Measurements from ENCODE around the gene GZMA. TPM values are rescaled to one million over a fixed set of nuclear protein-coding genes. Genes with fewer than 3 reads are reported as not detected.

The GZMA gene
- total RNA-seq, 1 experiment from 2014 or later, result not detected

DNA sequence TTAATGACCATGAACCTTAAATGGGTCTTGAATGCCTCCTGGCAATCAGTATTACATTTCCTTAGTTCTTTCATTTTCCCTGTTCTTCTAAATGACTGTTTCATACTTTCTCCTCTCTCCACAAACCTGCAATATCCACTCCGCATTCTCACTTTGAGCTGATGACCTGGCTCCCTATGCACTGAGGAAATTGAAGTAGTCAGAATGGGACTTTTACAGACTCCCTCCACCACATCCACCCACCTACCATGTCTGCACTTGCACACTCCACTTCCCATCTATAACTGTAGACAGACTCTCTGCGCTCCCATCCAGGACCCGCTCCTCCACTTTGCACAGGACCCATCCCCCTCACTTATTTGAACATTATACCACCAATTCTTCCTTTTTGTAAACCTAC is 36.2 kb upstream of the GZMA start:
- H2BK12ac ChIP-seq (ENCODE audit: insufficient read length, low read depth, low read length), result no peak overlapping the region
- no peak overlapping the region for H2BK5ac ChIP-seq (ENCODE audit: insufficient read length, low read length)
- WGBS (ENCODE audit: extremely low coverage, insufficient read length, low lambda C conversion rate), result no CpG with 5 or more reads among the region's 3 CpGs

More for the DNA sequence above, 36.2 kb upstream of the GZMA start:
- H3K27ac Mint-ChIP-seq, result no peak overlapping the region
- no peak overlapping the region for H3K4me3 Mint-ChIP-seq
- Histone ChIP-seq H2BK20ac (ENCODE audit: low read depth, low read length, poor library complexity, severe bottlenecking) (no peak overlapping the region), H2BK15ac (ENCODE audit: low read depth, low read length) (no peak overlapping the region), H3K27ac (ENCODE audit: insufficient read length, low read depth, low read length) (no peak overlapping the region), H3K27me3 (ENCODE audit: insufficient read depth, low read length) (no peaks in the 10 kb centered on the region), H3K23ac (ENCODE audit: insufficient read length, low read depth, low read length) (no peak overlapping the region), H2AK5ac (ENCODE audit: insufficient read length, low read length) (no peak overlapping the region), H4K8ac (replicated peaks; ENCODE audit: insufficient read length, low read depth, low read length) (no peak overlapping the region), H4K5ac (ENCODE audit: insufficient read length, low read depth, low read length) (no peak overlapping the region), H4K20me1 (ENCODE audit: control insufficient read depth, insufficient read depth, insufficient read length) (no peaks in the 10 kb centered on the region), H3K14ac (ENCODE audit: insufficient read depth, low read length) (no peak overlapping the region), H3K23me2 (ENCODE audit: insufficient read length, low read depth, low read length, poor library complexity, severe bottlenecking) (no peaks in the 10 kb centered on the region), H3K79me2 (ENCODE audit: insufficient read depth, low read length) (no peaks in the 10 kb centered on the region), H3K56ac (ENCODE audit: insufficient read length, low read depth, low read length) (no peak overlapping the region), H3K4me1 (ENCODE audit: insufficient read depth, low read length) (no peaks in the 10 kb centered on the region), H2AFZ (ENCODE audit: low read length) (no peak overlapping the region), H3K4ac (ENCODE audit: low read depth, low read length) (no peak overlapping the region), H3K79me1 (ENCODE audit: insufficient read depth, low read depth, low read length, poor library complexity, severe bottlenecking) (no peaks in the 10 kb centered on the region), H3K18ac (ENCODE audit: insufficient read length, low read depth, low read length) (no peak overlapping the region), H2BK120ac (ENCODE audit: low read depth, low read length, poor library complexity, severe bottlenecking) (no peak overlapping the region), H4K91ac (ENCODE audit: insufficient read length, low read depth, low read length) (no peak overlapping the region), H3K9me3 (ENCODE audit: control insufficient read depth, low read depth, low read length) (no peaks in the 10 kb centered on the region), H3K4me2 (ENCODE audit: insufficient read depth, insufficient read length, low read length) (no peak overlapping the region), H3T11ph (ENCODE audit: low read length) (no peak overlapping the region), H3K9ac (ENCODE audit: extremely low read depth, insufficient read length, low read length) (no peak overlapping the region)
- H3K36me3 Mint-ChIP-seq (ENCODE audit: insufficient read depth in 1 of 3, low read depth in 3 of 3), result peaks cover 0 to 6% (median 5%) of the 10 kb centered on the region in 3 experiments; a peak in 3 of 7 replicates
- peaks cover 0 to 11% of the 10 kb centered on the region in 2 experiments; a peak in 4 of 5 replicates for H3K9me3 Mint-ChIP-seq
- peaks cover 0 to 2% of the 10 kb centered on the region in 2 experiments; a peak in 3 of 4 replicates for H3K4me1 Mint-ChIP-seq
- no peak for DNase-seq
- TF ChIP-seq, protein P1, sequence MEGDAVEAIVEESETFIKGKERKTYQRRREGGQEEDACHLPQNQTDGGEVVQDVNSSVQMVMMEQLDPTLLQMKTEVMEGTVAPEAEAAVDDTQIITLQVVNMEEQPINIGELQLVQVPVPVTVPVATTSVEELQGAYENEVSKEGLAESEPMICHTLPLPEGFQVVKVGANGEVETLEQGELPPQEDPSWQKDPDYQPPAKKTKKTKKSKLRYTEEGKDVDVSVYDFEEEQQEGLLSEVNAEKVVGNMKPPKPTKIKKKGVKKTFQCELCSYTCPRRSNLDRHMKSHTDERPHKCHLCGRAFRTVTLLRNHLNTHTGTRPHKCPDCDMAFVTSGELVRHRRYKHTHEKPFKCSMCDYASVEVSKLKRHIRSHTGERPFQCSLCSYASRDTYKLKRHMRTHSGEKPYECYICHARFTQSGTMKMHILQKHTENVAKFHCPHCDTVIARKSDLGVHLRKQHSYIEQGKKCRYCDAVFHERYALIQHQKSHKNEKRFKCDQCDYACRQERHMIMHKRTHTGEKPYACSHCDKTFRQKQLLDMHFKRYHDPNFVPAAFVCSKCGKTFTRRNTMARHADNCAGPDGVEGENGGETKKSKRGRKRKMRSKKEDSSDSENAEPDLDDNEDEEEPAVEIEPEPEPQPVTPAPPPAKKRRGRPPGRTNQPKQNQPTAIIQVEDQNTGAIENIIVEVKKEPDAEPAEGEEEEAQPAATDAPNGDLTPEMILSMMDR (conservative IDR thresholded peaks at IDR 0.05), result no peak
- no peaks in the 10 kb centered on the region; the same call in none of the 2 replicates for H3K27me3 Mint-ChIP-seq (ENCODE audit: low read depth)
